ENCODE results near the gene RNU7-1.

- TF ChIP-seq CTCF (IDR thresholded peaks at IDR 0.05) = no peak
- peak in 1 of 2 donors; percentile 61 for TF ChIP-seq POLR2A (IDR thresholded peaks at IDR 0.05)
These were observed 29.2 kb upstream of the RNU7-1 start, which contains the start of gene ENO2 for GRCh38 chr12:6914246-6914946.

All from thyroid gland (tissue), 4 donors.